22Rv1 (cell line): ENCODE measurements around the gene CPNE9.

ENCODE experiments used
- H3K27ac ChIP-seq: fragments of 450-650 bp; 2 replicates; pipeline ENCODE4 v1.5.1; 2017
- ZFX ChIP-seq: fragments of 450-650 bp; IDR thresholded peaks from 2 replicates; pipeline ENCODE4 v1.6.1; 2017; ENCODE audit warnings: antibody characterized with exemption, borderline replicate concordance
- TF ChIP-seq, protein P1 (sequence below): fragments of 450-650 bp; IDR thresholded peaks from 2 replicates; pipeline ENCODE4 v1.5.1; 2017; ENCODE audit warnings: mild to moderate bottlenecking

The CPNE9 gene

DNA sequence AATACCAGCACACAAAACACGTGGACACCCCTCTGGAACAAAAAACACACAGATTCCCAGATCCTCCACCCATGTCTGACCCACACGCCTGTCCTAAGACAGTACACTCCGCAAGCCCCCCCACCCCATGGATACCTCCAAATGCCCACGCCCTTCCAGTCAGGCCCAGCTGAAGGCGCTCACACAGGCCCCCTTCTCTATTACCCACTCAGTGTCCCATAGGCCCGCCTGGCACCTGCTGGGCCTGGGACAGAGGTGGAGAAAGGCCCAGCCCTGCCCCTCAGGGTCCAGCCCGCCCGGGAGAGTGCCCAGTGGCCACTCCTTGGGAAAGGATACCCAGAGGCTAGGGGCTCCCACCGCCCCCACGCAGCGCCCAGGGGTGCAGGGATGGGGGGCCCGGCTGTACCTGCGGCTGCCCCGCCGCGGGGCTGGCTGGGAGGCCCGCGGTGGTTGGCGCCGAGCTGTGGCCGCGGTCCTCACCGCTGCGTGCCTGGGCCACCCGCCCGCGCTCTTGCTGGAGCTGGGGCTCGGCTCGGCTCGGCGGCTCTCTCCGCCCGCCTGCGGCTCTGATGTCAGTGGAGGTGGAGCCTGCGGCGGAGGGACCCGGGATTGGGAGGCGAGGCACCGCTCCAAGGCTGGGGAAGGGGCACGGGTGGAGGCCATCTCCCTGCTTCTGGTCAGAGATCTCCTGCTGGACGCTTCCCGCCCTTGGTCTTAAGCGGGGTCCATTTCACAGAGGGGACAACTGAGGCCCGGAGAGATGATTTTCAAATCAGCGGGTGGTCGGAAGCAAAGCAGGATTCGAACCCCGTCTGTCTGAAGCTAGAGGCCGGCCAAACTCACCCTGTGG is 66.0 kb downstream of the CPNE9 start, which contains the start of gene CAMK1:
Gene CAMK1 (minus strand): TSS at position 522 of the 850 bp plus-strand sequence. CDS start 2,198 bp downstream, outside the sequence.
- peak within 1 kb of the TSS; percentile 65 for H3K27ac ChIP-seq
- TF ChIP-seq ZFX, result no peak
- TF ChIP-seq, protein P1, sequence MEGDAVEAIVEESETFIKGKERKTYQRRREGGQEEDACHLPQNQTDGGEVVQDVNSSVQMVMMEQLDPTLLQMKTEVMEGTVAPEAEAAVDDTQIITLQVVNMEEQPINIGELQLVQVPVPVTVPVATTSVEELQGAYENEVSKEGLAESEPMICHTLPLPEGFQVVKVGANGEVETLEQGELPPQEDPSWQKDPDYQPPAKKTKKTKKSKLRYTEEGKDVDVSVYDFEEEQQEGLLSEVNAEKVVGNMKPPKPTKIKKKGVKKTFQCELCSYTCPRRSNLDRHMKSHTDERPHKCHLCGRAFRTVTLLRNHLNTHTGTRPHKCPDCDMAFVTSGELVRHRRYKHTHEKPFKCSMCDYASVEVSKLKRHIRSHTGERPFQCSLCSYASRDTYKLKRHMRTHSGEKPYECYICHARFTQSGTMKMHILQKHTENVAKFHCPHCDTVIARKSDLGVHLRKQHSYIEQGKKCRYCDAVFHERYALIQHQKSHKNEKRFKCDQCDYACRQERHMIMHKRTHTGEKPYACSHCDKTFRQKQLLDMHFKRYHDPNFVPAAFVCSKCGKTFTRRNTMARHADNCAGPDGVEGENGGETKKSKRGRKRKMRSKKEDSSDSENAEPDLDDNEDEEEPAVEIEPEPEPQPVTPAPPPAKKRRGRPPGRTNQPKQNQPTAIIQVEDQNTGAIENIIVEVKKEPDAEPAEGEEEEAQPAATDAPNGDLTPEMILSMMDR, result peak; percentile 15; the same call in 1 of the 2 replicates

DNA sequence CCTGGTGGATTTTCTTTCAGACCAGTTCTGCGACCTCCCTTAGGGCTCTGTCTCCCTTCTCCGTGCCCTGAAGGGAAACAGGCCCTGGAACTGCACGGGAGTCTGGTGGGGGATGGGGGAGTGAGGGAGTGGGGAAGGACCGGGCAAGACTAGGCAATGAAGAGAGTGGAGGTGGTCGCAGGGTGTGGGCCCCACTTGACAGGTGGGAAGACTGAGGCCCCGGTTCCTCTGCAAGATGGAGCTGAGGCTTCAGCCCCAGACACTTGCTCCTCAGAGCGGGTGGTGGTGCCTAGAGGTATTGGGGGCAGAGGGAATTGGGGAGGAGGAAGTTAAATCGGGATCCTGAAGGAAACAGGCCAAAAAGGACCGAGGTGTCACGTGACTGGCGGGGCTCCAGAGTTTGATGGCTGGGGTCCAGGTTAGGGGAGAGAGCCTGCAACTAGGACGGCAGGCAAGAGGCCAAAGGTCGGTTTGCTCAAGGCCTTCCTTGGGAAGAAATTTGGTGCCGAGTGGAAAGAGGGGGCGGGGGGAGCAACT is 66.7 kb downstream of the CPNE9 start:
- H3K27ac ChIP-seq, result peak overlapping the region; percentile 65
- TF ChIP-seq ZFX, result no peak
- TF ChIP-seq, protein P1, result no peak

DNA sequence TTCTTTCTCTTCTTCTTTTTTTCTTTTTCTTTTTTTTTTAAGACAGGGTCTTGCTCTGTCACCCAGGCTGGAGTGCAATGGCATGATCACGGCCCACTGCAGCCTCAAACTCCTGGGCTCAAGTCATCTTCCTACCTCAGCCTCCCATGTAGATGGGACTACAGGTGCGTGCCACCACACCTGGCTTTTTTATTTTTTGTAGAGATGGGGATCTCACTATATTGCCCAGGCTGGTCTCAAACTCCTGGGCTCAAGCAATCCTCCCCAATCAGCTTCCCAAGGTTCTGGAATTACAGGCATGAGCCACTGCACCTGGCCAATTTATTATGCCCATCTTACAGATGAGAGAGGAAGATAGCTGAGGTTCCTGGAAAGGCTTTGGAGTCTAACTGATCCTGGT is 67.4 kb downstream of the CPNE9 start:
- peak overlapping the region; percentile 65 for H3K27ac ChIP-seq

DNA sequence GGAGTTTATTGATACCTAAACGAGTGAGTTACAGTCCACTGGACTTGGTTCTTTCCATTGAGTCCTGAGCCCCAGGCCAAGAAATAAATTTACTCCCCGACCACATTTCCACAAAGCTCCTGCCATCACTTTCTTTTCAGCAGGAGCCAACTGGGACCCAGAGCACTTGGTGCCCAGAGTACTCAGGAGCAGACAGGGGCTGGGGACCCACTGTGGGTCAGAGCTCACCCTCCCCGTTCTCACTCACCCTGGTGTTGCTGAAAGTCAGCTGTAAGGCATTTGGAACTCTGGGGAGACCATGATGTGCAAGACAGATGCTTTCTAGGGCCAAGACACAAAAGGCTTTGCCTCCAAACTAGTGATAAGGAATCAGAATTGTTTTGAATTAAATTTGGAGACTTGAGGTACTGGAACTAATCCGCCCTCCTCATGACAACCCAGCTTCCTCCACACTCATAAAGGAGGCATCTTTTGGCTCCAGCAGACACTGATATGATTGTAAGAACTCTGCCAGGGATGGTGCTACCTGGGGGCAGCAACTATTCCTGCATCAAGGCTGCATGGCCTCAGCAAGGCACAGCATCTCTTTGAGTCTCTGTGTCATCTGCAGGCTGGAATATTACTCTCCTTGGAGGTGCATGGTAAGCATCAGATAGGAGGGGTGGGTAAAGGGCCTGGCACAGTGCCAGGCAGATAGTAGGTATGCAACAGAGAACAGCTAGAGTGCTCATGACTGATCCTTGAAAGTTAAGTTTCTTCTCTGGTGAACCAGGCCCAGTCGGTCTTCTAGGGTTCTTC is 73.5 kb downstream of the CPNE9 start:
- H3K27ac ChIP-seq, result no peak overlapping the region
- TF ChIP-seq, protein P1, result no peak
- no peak for TF ChIP-seq ZFX

DNA sequence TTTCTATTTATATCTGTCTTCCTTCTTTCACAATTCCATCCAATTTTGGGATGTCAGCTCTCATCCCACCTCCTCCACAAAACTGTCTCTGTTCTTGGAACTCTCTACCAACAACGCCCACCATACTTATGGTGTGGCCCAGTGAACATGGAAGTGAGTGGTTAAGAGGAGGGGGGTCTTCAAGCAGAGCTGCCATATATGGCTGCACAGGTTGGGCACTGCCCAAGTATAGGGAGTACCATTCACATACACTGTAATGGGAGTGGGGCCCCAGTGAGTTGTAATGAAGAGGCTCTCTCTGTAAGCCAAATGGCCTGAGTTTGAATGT is 74.0 kb downstream of the CPNE9 start:
- no peak for TF ChIP-seq ZFX
- TF ChIP-seq, protein P1, result no peak
- H3K27ac ChIP-seq, result no peak overlapping the region

DNA sequence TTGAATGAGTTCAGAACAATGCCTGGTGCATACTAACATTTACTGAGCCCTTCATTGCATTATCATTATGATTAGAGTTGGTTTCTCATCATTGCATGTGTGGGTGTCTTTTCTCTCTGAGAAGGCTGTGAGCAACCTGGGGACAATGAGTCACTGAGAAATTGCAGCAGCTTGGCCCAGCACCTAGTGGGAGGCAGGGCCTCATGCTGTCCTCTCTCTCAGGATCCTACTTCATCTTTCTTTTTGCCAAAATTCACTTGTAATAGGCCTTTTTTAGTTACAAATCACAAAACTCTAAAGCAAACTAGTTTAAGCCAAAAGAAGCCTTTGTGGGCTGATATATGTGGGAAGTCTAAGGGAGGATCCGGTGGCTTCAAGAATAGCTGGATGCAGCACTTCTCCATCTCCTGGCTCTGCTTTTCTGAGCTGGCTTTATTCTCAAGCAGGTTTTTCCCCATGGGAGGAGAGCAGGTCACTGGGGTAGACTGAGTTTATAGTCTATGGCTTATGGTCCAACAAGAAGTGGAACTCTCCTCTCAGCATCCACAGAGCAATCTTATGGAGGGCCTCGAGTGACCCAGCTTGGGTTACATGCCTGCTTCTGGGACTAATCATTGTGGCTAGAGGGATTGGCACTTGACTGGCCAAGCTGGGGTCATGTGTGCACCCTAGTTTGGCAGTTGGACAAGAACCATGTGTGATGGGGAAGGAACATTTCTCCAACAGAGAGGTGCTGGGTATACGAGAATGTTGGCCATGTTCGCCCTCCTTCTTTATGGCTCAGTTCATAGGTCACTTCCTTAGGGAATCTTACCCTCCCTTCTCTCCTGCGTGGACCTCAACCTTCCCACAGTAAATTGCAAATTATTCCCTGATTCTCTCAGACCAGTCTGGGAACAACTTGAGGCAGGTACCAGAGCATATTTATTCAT is 74.8 kb downstream of the CPNE9 start:
- no peak overlapping the region for H3K27ac ChIP-seq
- TF ChIP-seq, protein P1, result no peak
- no peak for TF ChIP-seq ZFX

DNA sequence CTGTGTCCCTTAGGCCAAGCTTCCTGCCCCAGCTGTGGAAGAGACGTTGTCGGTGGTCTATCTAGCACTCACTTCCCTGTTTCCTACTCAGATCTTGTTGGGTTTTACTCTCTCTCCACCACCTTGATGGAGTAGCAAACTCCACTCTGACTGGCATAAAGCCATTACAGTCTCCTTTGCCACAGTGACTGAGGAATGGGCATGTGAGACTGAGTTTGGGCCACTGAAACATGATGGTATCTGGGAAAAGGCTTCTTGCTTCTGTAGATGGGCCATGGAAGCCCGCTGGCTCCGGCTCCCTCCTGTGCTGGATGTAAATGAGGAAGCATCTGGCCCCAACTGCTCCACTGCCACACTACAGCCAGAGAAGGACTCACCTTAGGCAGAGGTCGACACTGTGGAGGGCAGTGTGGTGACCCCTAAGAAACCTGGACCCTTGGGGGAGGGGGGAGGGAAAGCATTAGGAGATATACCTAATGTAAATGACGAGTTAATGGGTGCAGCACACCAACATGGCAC is 75.5 kb downstream of the CPNE9 start:
- H3K27ac ChIP-seq, result no peak overlapping the region
- TF ChIP-seq, protein P1, result no peak
- TF ChIP-seq ZFX, result no peak
